ENCODE data around the gene PWWP2A.

GRCh38 chr5:160044391-160044804 is 74.9 kb downstream of the PWWP2A start:
- no peak for TF ChIP-seq CTCF (IDR thresholded peaks at IDR 0.05)
- no peak for TF ChIP-seq POLR2A (IDR thresholded peaks at IDR 0.05)
- no peak for TF ChIP-seq POLR2AphosphoS5 (IDR thresholded peaks at IDR 0.05)
